Activated CD8-positive, alpha-beta memory T cell treated with anti-CD3 and anti-CD28 coated beads, Interleukin-2, amount 50 U/mL, for 1 hour (primary cell): ENCODE measurements around the gene FETUB.

ENCODE experiments used
- DNase-seq: peaks from one replicate; pipeline ENCODE4 v3.0.0-alpha.2; 2020; ENCODE audit errors: extremely low read depth

The FETUB gene

GRCh38 chr3:186635532-186635931, 4.7 kb upstream of the FETUB start:
- DNase-seq, result no peak

GRCh38 chr3:186636536-186636935, 3.7 kb upstream of the FETUB start:
- DNase-seq, result no peak

GRCh38 chr3:186637686-186638085, 2.5 kb upstream of the FETUB start:
- DNase-seq, result no peak

GRCh38 chr3:186638259-186638658, 1.9 kb upstream of the FETUB start:
- no peak for DNase-seq

- no peak for DNase-seq
Observed at GRCh38 chr3:186640473-186640818, 247 bp downstream of the FETUB start.

GRCh38 chr3:186640929-186641328, 730 bp downstream of the FETUB start:
- DNase-seq, result no peak

- no peak for DNase-seq
Observed at GRCh38 chr3:186642014-186642413, 1.8 kb downstream of the FETUB start.

- DNase-seq, result no peak
Observed at GRCh38 chr3:186643493-186643892, 3.3 kb downstream of the FETUB start.

GRCh38 chr3:186644683-186645082, 4.5 kb downstream of the FETUB start:
- DNase-seq, result no peak

GRCh38 chr3:186646106-186646505, 5.9 kb downstream of the FETUB start:
- no peak for DNase-seq

GRCh38 chr3:186646841-186647240, 6.6 kb downstream of the FETUB start:
- DNase-seq, result no peak

GRCh38 chr3:186648851-186649250, 8.7 kb downstream of the FETUB start:
- DNase-seq, result no peak

GRCh38 chr3:186651678-186652215, 11.5 kb downstream of the FETUB start:
- no peak for DNase-seq

GRCh38 chr3:186653080-186653707, 13.0 kb downstream of the FETUB start:
- no peak for DNase-seq

GRCh38 chr3:186653984-186654383, 13.8 kb downstream of the FETUB start:
- no peak for DNase-seq

- DNase-seq, result no peak
Observed at GRCh38 chr3:186663361-186664118, 23.3 kb downstream of the FETUB start.

GRCh38 chr3:186664119-186664495, 23.9 kb downstream of the FETUB start:
- no peak for DNase-seq

- no peak for DNase-seq
Observed at GRCh38 chr3:186664506-186664905, 24.3 kb downstream of the FETUB start.

- DNase-seq, result no peak
Observed at GRCh38 chr3:186665625-186666188, 25.5 kb downstream of the FETUB start, which contains the start of gene HRG. HRG (plus strand) TSS chr3:186666014; CDS start chr3:186666032, 18 bp downstream.

GRCh38 chr3:186668426-186668825, 28.2 kb downstream of the FETUB start:
- DNase-seq, result no peak

- no peak for DNase-seq
Observed at GRCh38 chr3:186669378-186670084, 29.3 kb downstream of the FETUB start.

- DNase-seq, result no peak
Observed at GRCh38 chr3:186670155-186670554, 30.0 kb downstream of the FETUB start.
